HFF-Myc (cell line): ENCODE measurements around the gene TUT1.
"Not testable (repeated sequence)": the region's sequence is repeated elsewhere in the genome, so short reads cannot be mapped to it uniquely, and the experiment has no call there.

Experiments
- DNase-seq: peaks from one replicate; pipeline ENCODE4 v3.0.0-alpha.2; 2011; ENCODE audit warnings: low read depth; ENCODE audit errors: extremely low read depth
- H3K4me3 ChIP-seq: replicated peaks from 2 replicates; pipeline ENCODE4 v1.5.1; 2011; ENCODE audit warnings: low read depth, mild to moderate bottlenecking, control low read depth, low read length
- CTCF ChIP-seq: IDR thresholded peaks from 2 replicates; pipeline ENCODE4 v1.5.1; 2012; ENCODE audit warnings: mild to moderate bottlenecking, low read depth, low read length, control low read depth; ENCODE audit errors: missing control alignments

The TUT1 gene

GRCh38 chr11:62553839-62554361 lies 37.4 kb downstream of the TUT1 start:
- TF ChIP-seq CTCF: no peak
- DNase-seq: no peak
- H3K4me3 ChIP-seq: peak overlapping the region; percentile 38

GRCh38 chr11:62553080-62553838 lies 38.1 kb downstream of the TUT1 start:
- TF ChIP-seq CTCF: no peak
- peak overlapping the region; percentile 38 for H3K4me3 ChIP-seq
- DNase-seq: peak; percentile 94

- peak; percentile 62 for DNase-seq
- TF ChIP-seq CTCF: no peak
- peak overlapping the region; percentile 38 for H3K4me3 ChIP-seq
These were observed 38.7 kb downstream of the TUT1 start for GRCh38 chr11:62552485-62553079.

- not testable (repeated sequence) for DNase-seq, H3K4me3 ChIP-seq
These were observed 40.8 kb downstream of the TUT1 start for GRCh38 chr11:62550478-62550877.

- DNase-seq: no peak
- TF ChIP-seq CTCF: no peak
- H3K4me3 ChIP-seq: no peak overlapping the region
These were observed 42.6 kb downstream of the TUT1 start for GRCh38 chr11:62548545-62549335.

- no peak for TF ChIP-seq CTCF
- no peak for DNase-seq
- peak overlapping the region; percentile 99 for H3K4me3 ChIP-seq
These were observed 43.5 kb downstream of the TUT1 start for GRCh38 chr11:62547691-62548281.
